Measurements from ENCODE around the gene SNAPC2. TPM values are rescaled to one million over a fixed set of nuclear protein-coding genes. Genes with fewer than 3 reads are reported as not detected.
"Not testable (repeated sequence)": the region's sequence is repeated elsewhere in the genome, so short reads cannot be mapped to it uniquely, and the experiment has no call there.

Gene SNAPC2
- total and polyA plus RNA-seq, 7 donors = 11.6 to 31.2 (median 20.3) TPM

GRCh38 chr19:7917267-7918061 lies 2.7 kb upstream of the SNAPC2 start:
- H3K27me3 ChIP-seq = peaks cover 38 to 52% (median 52%) of the 10 kb centered on the region in 3 donors
- peak overlapping the region; percentile 13 to 81 (median 34) for H3K27ac ChIP-seq
- H3K9me3 ChIP-seq = no peaks in the 10 kb centered on the region
- H3K4me3 ChIP-seq = peak overlapping the region in 3 of 4 donors; percentile 6 to 42 (median 38)
- WGBS, 2 donors = 1 to 2% methylated on average over 71 of the region's 71 CpGs
- peaks cover 0 to 59% (median 57%) of the 10 kb centered on the region in 4 donors for H3K4me1 ChIP-seq
- TF ChIP-seq EP300 (IDR thresholded peaks at IDR 0.05) = no peak
- no peak for TF ChIP-seq POLR2A (IDR thresholded peaks at IDR 0.05)
- TF ChIP-seq POLR2AphosphoS5 (IDR thresholded peaks at IDR 0.05) = peak in 1 of 4 donors; percentile 8
- peak; percentile 13 to 63 (median 40) for TF ChIP-seq CTCF (IDR thresholded peaks at IDR 0.05)
- DNase-seq = no peak
- intact Hi-C loops (cut with DNase I) = no loop called here
- peaks cover 11 to 19% (median 14%) of the 10 kb centered on the region in 4 donors for H3K36me3 ChIP-seq

- WGBS, 2 donors = 9 to 21% methylated on average over 28 to 29 of the region's 29 CpGs
- peaks cover 11 to 19% (median 13%) of the 10 kb centered on the region in 4 donors for H3K36me3 ChIP-seq
- H3K9me3 ChIP-seq; DNase-seq; intact Hi-C loops (cut with DNase I): not testable (repeated sequence)
- peaks cover 0 to 66% (median 64%) of the 10 kb centered on the region in 4 donors for H3K4me1 ChIP-seq
- H3K4me3 ChIP-seq = peak overlapping the region in 2 of 4 donors; percentile 38 to 42
- TF ChIP-seq CTCF (IDR thresholded peaks at IDR 0.05) = peak in 1 of 4 experiments; percentile 0
- peak overlapping the region in 2 of 4 donors; percentile 27 to 81 for H3K27ac ChIP-seq
- peaks cover 38 to 52% (median 52%) of the 10 kb centered on the region in 3 donors for H3K27me3 ChIP-seq
These were observed 2.0 kb upstream of the SNAPC2 start for GRCh38 chr19:7918062-7918614.

GRCh38 chr19:7918615-7919421 lies 1.3 kb upstream of the SNAPC2 start:
- TF ChIP-seq CTCF (IDR thresholded peaks at IDR 0.05) (no peak), POLR2AphosphoS5 (IDR thresholded peaks at IDR 0.05) (no peak), EP300 (IDR thresholded peaks at IDR 0.05) (no peak), POLR2A (IDR thresholded peaks at IDR 0.05) (no peak)
- no peak for DNase-seq
- H3K27me3 ChIP-seq = peaks cover 38 to 52% (median 52%) of the 10 kb centered on the region in 3 donors
- H3K27ac ChIP-seq = peak overlapping the region in 3 of 4 donors; percentile 93 to 98 (median 97)
- H3K36me3 ChIP-seq = peaks cover 11 to 16% (median 13%) of the 10 kb centered on the region in 4 donors
- no peak overlapping the region for H3K4me3 ChIP-seq
- no peaks in the 10 kb centered on the region for H3K9me3 ChIP-seq
- intact Hi-C loops (cut with DNase I) = no loop called here
- H3K4me1 ChIP-seq = peaks cover 0 to 72% (median 71%) of the 10 kb centered on the region in 4 donors
- WGBS, 2 donors = 28 to 39% methylated on average over 42 of the region's 42 CpGs

GRCh38 chr19:7920519-7921301 lies 572 bp downstream of the SNAPC2 start:
- Histone ChIP-seq H3K36me3 (peaks cover 11 to 16% (median 13%) of the 10 kb centered on the region in 4 donors), H3K27me3 (peaks cover 32 to 39% (median 35%) of the 10 kb centered on the region in 3 donors), H3K4me3 (peak overlapping the region; percentile 70 to 87 (median 74)), H3K4me1 (peaks cover 0 to 89% (median 87%) of the 10 kb centered on the region in 4 donors), H3K27ac (peak overlapping the region; percentile 93 to 98 (median 96)), H3K9me3 (no peaks in the 10 kb centered on the region)
- DNase-seq = peak; percentile 100
- peak; percentile 34 to 45 for TF ChIP-seq POLR2A (IDR thresholded peaks at IDR 0.05)
- TF ChIP-seq EP300 (IDR thresholded peaks at IDR 0.05) = no peak
- TF ChIP-seq POLR2AphosphoS5 (IDR thresholded peaks at IDR 0.05) = peak; percentile 84 to 89 (median 88)
- TF ChIP-seq CTCF (IDR thresholded peaks at IDR 0.05) = no peak
- intact Hi-C loops (cut with DNase I) = loop anchor here (2.0 to 10.0 kb wide), 4 partner anchors 16 to 1186 kb away; partner anchors contain the start of genes ANGPTL4, GPR108, MBD3L1 and TRIP10
- 1 to 2% methylated on average over 62 of the region's 62 CpGs for WGBS, 2 donors
